GF-D8 (cell line): ENCODE data around the gene OR2AE1.
"Not testable (repeated sequence)": the region's sequence is repeated elsewhere in the genome, so short reads cannot be mapped to it uniquely, and the experiment has no call there.

Experiments used
- DNase-seq: peaks from one replicate; lab custom pipeline; 2025; lab: John Stamatoyannopoulos, UW

The OR2AE1 gene, protein sequence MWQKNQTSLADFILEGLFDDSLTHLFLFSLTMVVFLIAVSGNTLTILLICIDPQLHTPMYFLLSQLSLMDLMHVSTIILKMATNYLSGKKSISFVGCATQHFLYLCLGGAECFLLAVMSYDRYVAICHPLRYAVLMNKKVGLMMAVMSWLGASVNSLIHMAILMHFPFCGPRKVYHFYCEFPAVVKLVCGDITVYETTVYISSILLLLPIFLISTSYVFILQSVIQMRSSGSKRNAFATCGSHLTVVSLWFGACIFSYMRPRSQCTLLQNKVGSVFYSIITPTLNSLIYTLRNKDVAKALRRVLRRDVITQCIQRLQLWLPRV

DNA sequence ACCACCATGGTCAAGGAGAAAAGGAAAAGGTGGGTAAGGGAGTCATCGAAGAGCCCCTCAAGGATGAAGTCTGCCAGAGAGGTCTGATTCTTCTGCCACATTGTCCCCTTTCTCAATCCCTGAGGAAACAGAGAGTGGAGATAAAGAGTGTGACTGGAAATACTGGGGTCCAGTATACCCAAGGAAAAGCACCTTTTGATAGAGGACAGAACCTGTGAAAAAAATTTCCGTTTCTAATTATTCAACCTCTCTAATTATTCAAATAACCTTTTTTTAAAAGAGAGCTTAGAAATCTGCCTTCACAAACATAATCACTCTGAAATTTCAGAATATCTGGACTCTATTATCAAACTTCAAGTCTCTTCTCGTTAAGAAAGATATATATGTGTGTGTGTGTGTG lies at the start of gene OR2AE1:
Gene OR2AE1, minus strand, starts transcription at position 101 of the 400 bp plus-strand sequence. Its CDS starts 0 bp downstream, at position 101.
- no peak for DNase-seq

DNA sequence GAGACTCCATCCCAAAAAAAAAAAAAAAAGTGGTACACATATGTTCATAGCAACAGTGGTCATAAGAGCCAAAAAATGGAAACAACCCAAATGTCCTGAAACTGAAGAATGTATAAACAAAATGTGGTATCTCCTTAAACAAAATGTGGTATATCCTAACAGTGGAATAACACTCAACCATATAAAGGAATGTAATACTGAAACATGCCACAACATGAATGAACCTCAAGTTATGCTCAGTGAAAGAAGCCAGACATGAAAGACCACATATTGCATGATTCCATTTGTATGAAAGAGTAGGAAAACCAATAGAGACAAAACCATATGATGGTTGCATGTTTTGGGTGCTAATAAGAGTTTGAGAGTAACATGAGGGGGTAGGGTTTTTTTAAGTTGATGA lies 49.5 kb upstream of the OR2AE1 start:
- DNase-seq, result no peak

DNA sequence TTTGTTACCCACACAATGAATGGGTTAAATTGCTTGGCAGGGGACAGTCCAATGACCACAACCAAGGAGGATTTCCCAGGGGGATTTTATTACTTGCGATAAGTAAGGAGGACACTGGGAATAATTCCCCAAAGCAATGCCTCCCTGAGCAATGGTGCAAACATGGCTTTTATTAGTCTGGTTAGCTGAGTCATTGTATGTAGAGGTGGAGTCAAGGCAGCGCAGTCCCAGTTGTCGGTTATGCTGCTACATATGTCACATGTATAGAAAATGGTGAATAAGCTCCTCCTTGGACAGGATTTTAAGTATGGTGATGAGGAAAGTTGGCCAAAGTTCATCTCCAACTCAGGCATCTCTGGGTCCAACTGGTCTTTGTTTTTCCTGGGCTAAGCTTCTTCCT lies 46.4 kb upstream of the OR2AE1 start:
- no peak for DNase-seq

DNA sequence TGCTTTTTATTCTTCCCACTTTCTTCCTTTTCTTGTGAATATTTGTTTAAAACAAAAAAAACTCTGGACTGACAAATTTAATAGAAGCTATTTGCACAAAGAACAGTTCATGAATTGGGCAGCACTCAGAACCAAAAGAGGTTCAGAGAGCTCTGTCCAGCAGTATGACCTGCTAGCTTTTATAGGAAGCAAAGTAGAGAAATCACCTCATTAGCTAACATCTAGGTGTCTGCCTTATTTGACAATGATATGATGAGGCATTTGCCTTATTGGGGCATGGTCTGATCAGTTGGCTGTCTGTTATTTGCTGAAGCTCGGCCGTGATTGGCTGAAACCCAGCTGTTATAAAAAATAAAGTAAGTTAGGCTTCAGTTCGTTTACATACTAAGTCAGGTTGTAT lies 43.3 kb upstream of the OR2AE1 start:
- no peak for DNase-seq

DNA sequence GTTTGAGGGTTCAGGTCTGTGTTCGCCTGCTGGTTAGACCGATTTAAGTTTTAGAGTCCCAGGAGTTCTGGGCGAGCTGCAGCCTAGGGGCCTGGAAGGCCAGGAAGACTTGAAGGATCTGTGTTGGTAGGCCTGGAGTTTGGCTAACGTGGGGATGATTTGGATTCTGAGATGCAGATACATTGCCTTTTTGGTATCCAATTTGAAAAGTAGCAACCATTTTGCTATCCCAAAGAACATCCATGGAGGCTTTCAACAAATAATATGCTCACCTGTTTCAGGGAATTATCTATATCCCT lies 42.9 kb upstream of the OR2AE1 start:
- no peak for DNase-seq

DNA sequence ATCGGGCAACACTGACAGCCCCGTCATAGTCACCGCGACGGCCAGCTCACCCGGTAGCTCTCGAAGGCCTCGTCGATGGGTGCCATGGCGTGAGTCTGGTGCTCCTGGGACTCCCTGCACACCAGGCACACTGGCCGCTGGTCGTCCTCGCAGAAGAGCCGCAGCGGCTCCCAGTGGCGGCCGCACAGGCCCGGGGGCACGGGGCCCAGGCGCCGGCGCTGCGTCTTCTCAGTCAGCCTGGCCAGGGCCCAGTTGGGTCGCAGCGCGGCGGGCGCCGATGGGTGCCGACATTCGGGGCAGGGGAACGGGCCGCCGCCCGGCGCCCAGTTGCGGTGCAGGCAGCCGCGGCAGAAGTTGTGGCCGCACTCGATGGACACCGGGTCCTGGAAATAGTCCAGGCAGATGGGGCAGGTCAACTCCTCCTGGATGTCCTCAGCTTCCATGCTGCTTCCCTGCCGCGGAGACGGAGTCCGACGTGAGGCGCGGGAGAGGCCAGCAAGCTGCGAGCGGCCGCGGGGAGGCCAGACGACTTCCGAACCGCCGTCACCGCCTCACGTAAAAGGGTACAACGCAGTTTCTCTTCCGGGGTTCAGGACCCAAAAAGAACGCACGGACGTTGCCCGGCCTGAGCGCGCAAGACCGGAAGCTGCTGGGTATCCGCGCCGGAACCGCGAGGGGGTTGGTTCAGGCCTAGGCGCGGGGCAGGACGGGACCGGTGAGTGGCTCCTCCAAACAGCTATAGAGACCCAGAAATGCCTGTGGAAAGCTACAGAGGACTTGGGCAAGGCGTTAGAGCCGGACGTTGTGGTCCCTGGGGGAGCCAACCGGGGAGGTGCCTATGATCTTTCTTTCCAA lies 42.4 kb upstream of the OR2AE1 start, which contains the start of gene TRIM4:
Gene TRIM4, minus strand, starts transcription at position 572 of the 855 bp plus-strand sequence. Its CDS starts 129 bp downstream, at position 443.
- peak; percentile 89 for DNase-seq

DNA sequence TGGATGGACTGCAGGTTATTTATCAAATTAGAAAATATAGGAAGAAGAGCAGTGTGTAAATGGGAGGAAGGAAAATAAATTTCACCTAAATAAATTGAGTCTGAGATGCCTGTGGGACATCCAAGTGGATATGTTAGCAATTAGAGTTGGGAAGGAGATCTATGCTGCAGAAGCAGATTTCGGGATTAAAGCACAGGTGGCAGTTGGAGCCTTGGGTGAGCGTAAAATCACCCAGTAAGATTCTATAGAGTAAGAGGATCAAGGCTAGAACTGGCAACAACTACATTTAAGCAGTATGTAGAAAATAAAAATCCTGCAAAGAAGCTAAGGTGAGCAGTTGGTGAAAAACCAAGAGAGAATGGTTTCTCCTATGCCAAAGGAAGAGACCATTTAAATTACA lies 34.1 kb upstream of the OR2AE1 start:
- no peak for DNase-seq

DNA sequence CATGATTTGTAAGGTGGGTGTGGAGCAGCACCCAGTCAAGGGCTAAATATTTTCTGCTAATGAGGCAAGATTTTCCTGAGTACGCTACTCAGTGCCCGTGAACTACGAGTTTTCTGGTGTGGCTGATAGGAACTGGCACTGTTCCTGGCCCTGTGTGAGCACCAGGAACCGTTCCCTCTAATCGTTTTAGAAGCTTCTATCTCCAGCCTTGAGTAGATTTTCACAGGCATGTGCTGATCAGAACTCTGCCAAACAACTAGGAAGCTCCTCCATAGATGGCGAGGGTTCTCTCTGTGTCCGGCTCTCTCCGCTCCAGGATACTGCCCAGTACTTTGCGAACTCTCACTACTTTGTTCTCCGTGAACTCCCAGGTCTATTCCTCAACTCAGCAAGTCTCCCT lies 24.7 kb upstream of the OR2AE1 start:
- no peak for DNase-seq

DNA sequence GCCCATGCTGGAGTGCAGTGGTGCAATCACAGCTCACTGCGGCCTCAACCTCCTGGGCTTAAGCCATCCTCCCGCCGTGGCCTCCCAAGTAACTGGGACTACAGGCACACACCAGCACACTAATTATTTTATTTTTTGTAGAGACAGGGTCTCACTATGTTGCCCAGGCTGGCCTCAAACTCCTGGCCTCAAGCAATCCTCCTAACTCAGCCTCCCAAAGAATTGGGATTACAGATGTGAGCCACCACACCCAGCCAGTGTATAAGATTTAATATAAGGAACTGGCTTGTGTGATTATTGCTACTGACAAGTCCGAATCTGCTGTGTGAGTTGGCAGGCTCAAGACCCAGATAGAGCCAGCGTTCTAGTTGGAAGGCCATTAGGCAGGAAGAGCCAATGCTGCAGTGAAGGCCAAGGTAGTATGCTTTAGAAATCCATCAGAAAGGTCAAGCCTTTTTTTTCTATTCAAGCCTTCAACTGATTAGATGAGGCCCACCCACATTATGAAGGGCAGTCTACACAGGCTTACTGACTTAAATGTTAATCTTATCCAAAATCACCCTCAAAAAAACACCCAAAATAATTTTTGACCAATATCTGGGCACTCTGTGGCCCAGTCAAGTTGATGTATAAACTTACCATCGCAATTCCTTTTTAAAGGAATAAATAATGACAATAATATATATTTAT lies 23.1 kb upstream of the OR2AE1 start:
- no peak for DNase-seq

DNA sequence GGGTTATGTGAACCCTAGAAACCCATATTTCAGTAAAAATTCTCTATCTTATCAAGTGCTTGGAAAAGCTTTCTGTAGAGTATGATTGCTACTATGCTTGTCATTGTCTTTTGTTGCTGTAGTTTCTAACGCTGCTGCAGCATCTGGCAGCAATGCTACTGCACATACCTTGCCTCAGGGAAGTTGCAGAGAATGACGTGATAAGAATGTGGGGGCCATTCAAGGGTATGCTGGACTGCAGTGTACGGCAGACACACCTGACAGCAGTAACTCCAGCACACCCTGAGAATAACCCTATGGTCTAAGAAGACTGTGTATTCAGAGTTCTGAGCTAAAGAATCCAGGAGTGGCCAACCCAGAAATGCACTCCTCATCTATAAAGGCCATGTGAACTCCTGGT lies 22.0 kb upstream of the OR2AE1 start:
- no peak for DNase-seq

DNA sequence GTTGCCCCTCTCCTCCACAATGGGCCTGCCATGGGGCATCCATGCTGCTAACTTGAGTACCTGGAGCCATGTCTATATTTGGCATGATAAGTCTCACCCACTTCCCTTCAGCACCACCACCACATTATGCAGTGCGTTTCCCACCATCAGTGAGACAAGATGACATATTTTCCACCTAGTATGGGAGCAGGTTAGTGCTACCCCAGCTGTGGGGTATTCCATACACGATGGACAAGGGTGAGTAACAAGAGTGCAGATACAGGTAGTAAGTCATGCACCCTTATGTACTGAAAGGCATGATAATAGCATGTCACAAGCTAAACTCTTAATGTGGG lies 21.2 kb upstream of the OR2AE1 start:
- no peak for DNase-seq

DNA sequence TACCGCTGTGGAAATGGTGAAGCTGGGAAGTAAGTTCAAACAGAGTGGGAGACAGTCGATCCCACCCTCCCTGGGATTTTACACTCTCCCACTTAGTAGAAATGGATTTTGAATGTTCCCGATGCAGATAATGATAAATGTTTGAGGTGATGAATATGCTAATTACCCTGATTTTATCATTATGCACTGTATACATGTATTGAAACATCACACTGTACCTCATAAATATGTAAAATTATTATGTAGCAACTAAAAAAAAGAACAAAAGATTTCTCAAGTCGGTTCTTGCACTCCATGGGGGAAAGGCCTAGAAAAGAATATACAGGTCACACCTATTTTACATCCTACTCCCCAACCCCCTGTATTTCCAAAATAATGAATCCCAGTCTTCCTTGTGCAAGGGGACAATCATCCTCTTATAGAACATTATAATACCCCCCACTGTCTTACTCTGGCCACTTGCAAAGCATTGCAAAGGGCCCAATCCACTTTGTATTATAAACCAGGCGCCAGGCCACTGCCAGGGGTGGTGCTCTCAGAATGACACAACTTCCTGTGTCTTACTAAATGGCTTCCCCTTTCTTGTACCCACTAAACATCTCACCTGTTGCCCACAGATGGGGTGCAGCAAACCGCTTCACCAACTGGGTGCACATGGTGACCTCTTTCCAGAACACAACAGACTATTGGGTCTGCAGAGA lies 20.6 kb upstream of the OR2AE1 start:
- DNase-seq, result no peak

DNA sequence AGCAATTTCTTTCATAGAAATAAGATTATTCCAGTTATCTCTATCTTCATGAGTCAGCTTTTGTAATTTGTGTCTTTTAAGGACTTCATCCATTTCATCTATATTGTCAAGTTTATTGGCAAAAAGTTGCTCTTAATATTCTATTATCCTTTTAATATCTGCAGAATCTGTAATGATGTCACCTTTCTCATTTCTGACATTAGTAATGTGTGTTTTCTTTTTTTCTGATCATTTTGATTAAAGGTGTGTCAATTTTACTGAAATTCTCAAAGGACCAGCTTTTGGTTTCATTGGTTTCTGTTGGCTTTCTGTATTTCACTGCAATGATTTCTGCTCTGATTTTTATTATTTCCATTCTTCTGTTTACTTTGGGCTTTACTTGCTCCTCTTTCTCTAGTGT lies 17.9 kb upstream of the OR2AE1 start:
- no peak for DNase-seq

DNA sequence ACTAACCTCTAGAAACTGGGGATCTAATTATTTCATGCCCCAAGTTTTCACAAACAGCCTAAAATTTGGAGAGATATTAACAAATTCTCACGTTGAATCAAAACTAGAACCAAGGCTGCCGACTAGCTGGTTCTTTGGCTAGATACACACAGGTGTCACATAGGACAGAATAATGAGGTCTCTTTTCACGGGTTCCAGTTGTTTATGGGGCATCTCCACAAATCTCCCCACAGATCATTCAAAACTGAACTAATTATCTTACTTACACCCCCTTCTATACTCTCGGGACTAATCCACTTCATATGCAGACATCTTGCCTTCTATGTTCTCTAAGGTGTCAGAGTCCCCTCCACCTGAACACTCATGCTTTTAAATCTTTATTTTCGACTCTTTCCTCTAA lies 16.4 kb upstream of the OR2AE1 start:
- DNase-seq, result no peak

DNA sequence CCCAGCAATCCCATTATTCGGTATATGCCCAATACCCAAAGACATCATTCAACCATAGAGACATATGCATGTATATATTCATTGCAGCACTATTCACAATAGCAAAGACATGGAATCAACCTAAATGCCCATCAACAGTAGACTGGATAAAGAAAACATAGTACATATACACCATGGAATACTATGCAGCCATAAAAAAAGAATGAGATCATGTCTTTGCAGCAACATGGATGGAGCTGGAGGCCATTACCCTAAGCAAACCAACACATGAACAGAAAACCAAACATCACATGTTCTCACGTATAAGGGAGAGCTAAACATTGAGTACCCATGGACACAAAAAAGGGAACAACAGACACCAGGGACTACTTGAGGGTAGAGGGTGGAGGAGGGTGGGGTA lies 13.5 kb upstream of the OR2AE1 start:
- DNase-seq, result not testable (repeated sequence)

DNA sequence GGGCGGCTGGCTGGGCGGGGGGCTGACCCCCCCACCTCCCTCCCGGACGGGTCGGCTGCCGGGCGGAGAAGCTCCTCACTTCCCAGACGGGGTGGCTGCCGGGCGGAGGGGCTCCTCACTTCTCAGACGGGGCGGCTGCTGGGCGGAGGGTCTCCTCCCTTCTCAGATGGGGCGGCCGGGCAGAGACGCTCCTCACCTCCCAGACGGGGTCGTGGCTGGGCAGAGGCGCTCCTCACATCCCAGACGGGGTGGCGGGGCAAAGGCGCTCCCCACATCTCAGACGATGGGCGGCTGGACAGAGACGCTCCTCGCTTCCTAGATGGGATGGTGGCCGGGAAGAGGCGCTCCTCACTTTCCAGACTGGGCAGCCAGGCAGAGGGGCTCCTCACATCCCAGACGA lies 11.5 kb upstream of the OR2AE1 start:
- DNase-seq, result not testable (repeated sequence)

DNA sequence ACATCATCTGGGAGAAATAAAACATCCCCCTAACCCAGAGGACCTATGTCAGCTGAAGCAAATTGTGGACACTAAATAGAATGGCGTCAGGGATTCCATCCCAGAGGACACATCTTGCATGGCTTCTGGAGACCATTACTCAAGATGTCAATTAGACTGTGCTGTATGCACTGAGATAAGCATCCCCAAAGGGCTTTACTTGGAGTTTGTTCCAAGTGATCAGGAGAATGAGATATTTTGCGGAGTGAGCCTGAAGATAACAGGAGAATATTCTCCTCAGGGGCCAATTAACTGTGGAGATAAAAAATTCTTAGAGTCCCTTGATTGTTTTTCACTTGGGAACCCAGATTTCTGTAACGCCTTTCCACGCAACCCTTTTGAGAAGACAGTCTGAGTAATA lies 4.5 kb upstream of the OR2AE1 start:
- DNase-seq, result no peak

DNA sequence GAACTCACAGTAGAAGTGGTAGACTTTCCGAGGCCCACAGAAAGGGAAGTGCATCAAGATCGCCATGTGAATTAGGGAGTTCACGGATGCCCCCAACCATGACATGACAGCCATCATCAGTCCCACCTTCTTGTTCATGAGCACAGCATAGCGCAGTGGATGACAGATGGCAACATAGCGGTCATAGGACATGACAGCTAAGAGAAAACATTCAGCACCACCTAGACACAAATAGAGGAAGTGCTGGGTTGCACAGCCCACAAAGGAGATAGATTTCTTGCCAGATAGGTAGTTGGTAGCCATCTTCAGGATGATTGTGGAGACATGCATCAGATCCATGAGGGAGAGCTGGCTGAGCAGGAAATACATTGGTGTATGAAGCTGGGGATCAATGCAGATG lies 342 bp downstream of the OR2AE1 start:
- DNase-seq, result peak; percentile 75

DNA sequence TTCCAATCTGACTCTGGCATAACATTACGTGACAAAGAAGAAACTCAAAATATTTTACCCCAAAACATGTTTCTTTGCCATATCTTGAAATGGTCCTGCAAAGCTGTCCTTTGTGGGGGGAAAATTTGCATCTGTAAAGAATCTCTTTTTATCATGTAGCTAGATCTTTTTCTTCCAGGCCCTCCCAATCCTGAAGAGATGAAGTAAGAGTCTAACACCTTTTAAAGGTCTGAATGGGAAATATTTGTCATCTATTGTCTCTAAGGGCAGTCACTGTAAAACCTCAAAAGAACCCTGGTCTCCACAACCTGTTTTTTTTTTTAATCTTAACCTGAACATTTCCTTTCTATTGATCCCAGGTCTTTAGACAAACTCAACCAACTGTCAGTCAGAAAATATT lies 8.6 kb downstream of the OR2AE1 start:
- no peak for DNase-seq

DNA sequence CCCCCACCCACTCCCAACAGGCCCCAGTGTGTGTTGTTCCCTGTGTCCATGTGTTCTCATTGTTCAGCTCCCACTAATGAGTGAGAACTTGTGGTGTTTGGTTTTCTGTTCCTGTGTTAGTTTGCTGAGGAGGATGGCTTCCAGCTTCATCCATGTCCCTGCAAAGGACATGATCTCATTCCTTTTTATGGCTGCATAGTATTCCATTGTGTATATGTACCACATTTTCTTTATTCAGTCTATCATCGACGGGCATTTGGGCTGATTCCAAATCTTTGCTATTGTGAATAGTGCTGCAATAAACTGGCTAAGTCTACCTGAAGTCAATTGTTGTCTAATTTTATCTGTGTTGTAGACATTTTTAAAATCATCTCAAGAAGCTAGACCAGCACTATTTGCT lies 9.4 kb downstream of the OR2AE1 start:
- DNase-seq, result not testable (repeated sequence)

DNA sequence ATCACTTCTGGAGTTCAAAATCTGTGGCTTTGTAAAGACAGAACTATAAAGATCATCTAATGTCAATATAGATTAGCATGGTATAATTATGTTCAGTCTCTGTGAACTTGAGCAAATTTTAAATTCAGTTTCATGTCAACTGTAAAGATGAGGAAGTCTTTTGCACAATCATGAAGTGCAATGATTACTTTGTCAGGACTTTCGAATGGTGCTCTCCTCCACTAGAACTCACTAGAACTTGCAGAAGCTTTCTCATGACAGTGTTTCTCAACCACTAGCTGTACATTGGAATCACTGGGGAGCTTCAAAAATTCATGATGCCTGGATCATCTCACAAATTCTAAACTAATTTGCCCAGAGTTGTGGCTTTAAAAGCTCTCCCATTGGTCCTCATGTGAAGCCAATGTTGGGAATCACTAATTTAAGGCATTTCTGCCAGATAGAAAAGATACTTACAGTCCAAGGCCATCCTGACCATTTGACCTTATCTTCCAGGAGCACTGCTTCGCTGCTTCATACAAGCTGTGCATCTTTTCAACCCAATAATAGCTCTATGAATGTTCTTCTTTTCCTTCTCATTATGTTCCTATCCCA lies 12.9 kb downstream of the OR2AE1 start:
- no peak for DNase-seq
